Measurements from ENCODE around the gene STRADB. TPM values are rescaled to one million over a fixed set of nuclear protein-coding genes. Genes with fewer than 3 reads are reported as not detected.

STRADB gene
- total RNA-seq, 1 experiment from 2014 or later, result 40.5 TPM

GRCh38 chr2:201419057-201419635 lies 32.4 kb upstream of the STRADB start:
- H2BK5ac ChIP-seq (ENCODE audit: insufficient read length, low read length), result no peak overlapping the region
- no peak overlapping the region for H2AK5ac ChIP-seq (ENCODE audit: insufficient read length, low read length)
- H3K4me1 ChIP-seq (ENCODE audit: insufficient read depth, low read length), result no peaks in the 10 kb centered on the region
- no peak overlapping the region for H3K27ac ChIP-seq (ENCODE audit: insufficient read length, low read depth, low read length)
- Mint-ChIP-seq H3K36me3 (ENCODE audit: insufficient read depth in 1 of 3, low read depth in 3 of 3) (no peaks in the 10 kb centered on the region), H3K27me3 (ENCODE audit: low read depth) (no peaks in the 10 kb centered on the region), H3K27ac (no peak overlapping the region), H3K4me1 (peaks cover 3% of the 10 kb centered on the region in 2 experiments; a peak in 3 of 4 replicates), H3K9me3 (no peaks in the 10 kb centered on the region), H3K4me3 (no peak overlapping the region)
- no peak overlapping the region for H4K91ac ChIP-seq (ENCODE audit: insufficient read length, low read depth, low read length)
- H4K20me1 ChIP-seq (ENCODE audit: control insufficient read depth, insufficient read depth, insufficient read length), result no peaks in the 10 kb centered on the region
- no peak overlapping the region for H2BK15ac ChIP-seq (ENCODE audit: low read depth, low read length)
- no peak for DNase-seq
- H4K8ac ChIP-seq (replicated peaks; ENCODE audit: insufficient read length, low read depth, low read length), result no peak overlapping the region
- H3K79me1 ChIP-seq (ENCODE audit: insufficient read depth, low read depth, low read length, poor library complexity, severe bottlenecking), result no peaks in the 10 kb centered on the region
- WGBS (ENCODE audit: extremely low coverage, insufficient read length, low lambda C conversion rate), result no CpG with 5 or more reads among the region's 3 CpGs
- H2BK12ac ChIP-seq (ENCODE audit: insufficient read length, low read depth, low read length), result no peak overlapping the region
- H3K9ac ChIP-seq (ENCODE audit: extremely low read depth, insufficient read length, low read length), result no peak overlapping the region
- H3K23me2 ChIP-seq (ENCODE audit: insufficient read length, low read depth, low read length, poor library complexity, severe bottlenecking), result no peaks in the 10 kb centered on the region
- no peaks in the 10 kb centered on the region for H3K27me3 ChIP-seq (ENCODE audit: insufficient read depth, low read length)
- H3K4me2 ChIP-seq (ENCODE audit: insufficient read depth, insufficient read length, low read length), result no peak overlapping the region
- no peak overlapping the region for H4K5ac ChIP-seq (ENCODE audit: insufficient read length, low read depth, low read length)
- H3K18ac ChIP-seq (ENCODE audit: insufficient read length, low read depth, low read length), result no peak overlapping the region
- H2AFZ ChIP-seq (ENCODE audit: low read length), result no peak overlapping the region
- H2BK20ac ChIP-seq (ENCODE audit: low read depth, low read length, poor library complexity, severe bottlenecking), result no peak overlapping the region
- no peaks in the 10 kb centered on the region for H3K79me2 ChIP-seq (ENCODE audit: insufficient read depth, low read length)
- H3K9me3 ChIP-seq (ENCODE audit: control insufficient read depth, low read depth, low read length), result no peaks in the 10 kb centered on the region
- no peak overlapping the region for H3K56ac ChIP-seq (ENCODE audit: insufficient read length, low read depth, low read length)
- H3T11ph ChIP-seq (ENCODE audit: low read length), result no peak overlapping the region
- no peak overlapping the region for H3K4ac ChIP-seq (ENCODE audit: low read depth, low read length)
- no peak overlapping the region for H2BK120ac ChIP-seq (ENCODE audit: low read depth, low read length, poor library complexity, severe bottlenecking)
- H3K14ac ChIP-seq (ENCODE audit: insufficient read depth, low read length), result no peak overlapping the region
- no peak for TF ChIP-seq CTCF (conservative IDR thresholded peaks at IDR 0.05)
- no peak overlapping the region for H3K23ac ChIP-seq (ENCODE audit: insufficient read length, low read depth, low read length)

Data from H9 (cell line).